Ascending aorta (tissue), 2 donors: ENCODE measurements around the gene SEPTIN7. TPM values are rescaled to one million over a fixed set of nuclear protein-coding genes. Genes with fewer than 3 reads are reported as not detected.

Source experiments
- DNase-seq, 2 donors: peaks; one replicate each; pipeline ENCODE4 v3.0.0-alpha.2; 2019; ENCODE audit warnings: low spot score in 2 of 2
- H3K27ac ChIP-seq, 2 donors: fragments of 200-600 bp; sonication (generic); one replicate each; pipeline ENCODE4 v1.5.1; 2016 to 2017; ENCODE audit warnings: mild to moderate bottlenecking in 1 of 2
- H3K27me3 ChIP-seq: fragments of 200-600 bp; sonication (generic); one replicate; pipeline ENCODE4 v1.5.1; 2017
- H3K36me3 ChIP-seq, 2 donors: fragments of 200-600 bp; sonication (generic); one replicate each; pipeline ENCODE4 v1.5.1; 2016
- H3K4me1 ChIP-seq, 2 donors: fragments of 200-600 bp; sonication (generic); one replicate each; pipeline ENCODE4 v1.5.1; 2016 to 2017; ENCODE audit warnings: mild to moderate bottlenecking in 1 of 2
- H3K4me3 ChIP-seq, 2 donors: fragments of 200-600 bp; sonication (generic); one replicate each; pipeline ENCODE4 v1.5.1; 2016 to 2017; ENCODE audit warnings: mild to moderate bottlenecking in 1 of 2
- H3K9me3 ChIP-seq, 2 donors: fragments of 200-600 bp; sonication (generic); one replicate each; pipeline ENCODE4 v1.5.1; 2016
- intact Hi-C: fragments of 100-400 bp; cut with DNase I; formaldehyde crosslinking; loops from one replicate; pipeline ENCODE4 v1.15.1; 2023
- total RNA-seq: library from RNA; depleted of rRNA; stranded (reverse); fragments of >200 nt; gene quantifications from one replicate; pipeline ENCODE4 v1.1.0, GENCODE V29; 2016
- TF ChIP-seq, protein P1 (sequence below), 3 experiments: fragments of 200-600 bp in 2 of 3; fragments of 450-650 bp in 1 of 3; sonication (generic) in 2 of 3; IDR thresholded peaks; one replicate each; pipeline ENCODE4 v1.5.1; 2016 to 2019; ENCODE audit warnings: antibody characterized with exemption in 3 of 3, mild to moderate bottlenecking in 1 of 3, moderate library complexity in 1 of 3

The SEPTIN7 gene
- total RNA-seq, 1 donor from 2014 or later, result 171 TPM

DNA sequence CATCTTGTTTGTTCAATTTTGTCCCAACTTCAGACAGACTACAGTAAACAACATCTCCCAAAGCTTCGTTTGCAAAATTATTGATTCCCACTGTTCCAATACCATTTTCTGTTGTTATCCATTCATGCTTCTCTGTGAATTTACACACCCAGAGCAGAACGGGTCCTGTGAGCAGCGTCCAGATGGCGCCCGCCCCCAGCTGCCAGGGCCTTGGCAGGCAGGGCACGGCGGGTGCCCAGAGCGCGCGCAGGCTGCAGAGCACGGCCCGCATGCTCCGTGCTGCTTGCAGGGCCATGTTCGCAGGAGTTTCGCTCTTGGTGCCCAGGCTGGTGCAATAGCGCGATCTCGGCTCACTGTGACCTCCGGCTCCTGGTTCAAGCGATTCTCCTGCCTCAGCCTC, 32.5 kb upstream of the SEPTIN7 start:
- intact Hi-C loops, result no loop called here
- H3K27ac ChIP-seq, result no peak overlapping the region
- no peaks in the 10 kb centered on the region for H3K9me3 ChIP-seq
- no peaks in the 10 kb centered on the region for H3K36me3 ChIP-seq
- no peaks in the 10 kb centered on the region for H3K27me3 ChIP-seq
- DNase-seq, result no peak
- H3K4me3 ChIP-seq, result no peak overlapping the region
- TF ChIP-seq, protein P1, sequence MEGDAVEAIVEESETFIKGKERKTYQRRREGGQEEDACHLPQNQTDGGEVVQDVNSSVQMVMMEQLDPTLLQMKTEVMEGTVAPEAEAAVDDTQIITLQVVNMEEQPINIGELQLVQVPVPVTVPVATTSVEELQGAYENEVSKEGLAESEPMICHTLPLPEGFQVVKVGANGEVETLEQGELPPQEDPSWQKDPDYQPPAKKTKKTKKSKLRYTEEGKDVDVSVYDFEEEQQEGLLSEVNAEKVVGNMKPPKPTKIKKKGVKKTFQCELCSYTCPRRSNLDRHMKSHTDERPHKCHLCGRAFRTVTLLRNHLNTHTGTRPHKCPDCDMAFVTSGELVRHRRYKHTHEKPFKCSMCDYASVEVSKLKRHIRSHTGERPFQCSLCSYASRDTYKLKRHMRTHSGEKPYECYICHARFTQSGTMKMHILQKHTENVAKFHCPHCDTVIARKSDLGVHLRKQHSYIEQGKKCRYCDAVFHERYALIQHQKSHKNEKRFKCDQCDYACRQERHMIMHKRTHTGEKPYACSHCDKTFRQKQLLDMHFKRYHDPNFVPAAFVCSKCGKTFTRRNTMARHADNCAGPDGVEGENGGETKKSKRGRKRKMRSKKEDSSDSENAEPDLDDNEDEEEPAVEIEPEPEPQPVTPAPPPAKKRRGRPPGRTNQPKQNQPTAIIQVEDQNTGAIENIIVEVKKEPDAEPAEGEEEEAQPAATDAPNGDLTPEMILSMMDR (IDR thresholded peaks at IDR 0.05), result no peak
- no peaks in the 10 kb centered on the region for H3K4me1 ChIP-seq

GRCh38 chr7:35771776-35772175, 29.1 kb upstream of the SEPTIN7 start:
- intact Hi-C loops, result no loop called here
- no peak overlapping the region for H3K4me3 ChIP-seq
- H3K27me3 ChIP-seq, result no peaks in the 10 kb centered on the region
- no peaks in the 10 kb centered on the region for H3K4me1 ChIP-seq
- no peak for DNase-seq
- no peaks in the 10 kb centered on the region for H3K36me3 ChIP-seq
- TF ChIP-seq, protein P1 (IDR thresholded peaks at IDR 0.05), result no peak
- H3K9me3 ChIP-seq, result no peaks in the 10 kb centered on the region
- no peak overlapping the region for H3K27ac ChIP-seq

- Histone ChIP-seq H3K4me1 (no peaks in the 10 kb centered on the region), H3K4me3 (no peak overlapping the region), H3K9me3 (no peaks in the 10 kb centered on the region), H3K36me3 (no peaks in the 10 kb centered on the region), H3K27ac (no peak overlapping the region), H3K27me3 (no peaks in the 10 kb centered on the region)
- TF ChIP-seq, protein P1 (IDR thresholded peaks at IDR 0.05), result no peak
- intact Hi-C loops, result no loop called here
- no peak for DNase-seq
These were observed 26.9 kb upstream of the SEPTIN7 start for GRCh38 chr7:35773994-35774393.

DNA sequence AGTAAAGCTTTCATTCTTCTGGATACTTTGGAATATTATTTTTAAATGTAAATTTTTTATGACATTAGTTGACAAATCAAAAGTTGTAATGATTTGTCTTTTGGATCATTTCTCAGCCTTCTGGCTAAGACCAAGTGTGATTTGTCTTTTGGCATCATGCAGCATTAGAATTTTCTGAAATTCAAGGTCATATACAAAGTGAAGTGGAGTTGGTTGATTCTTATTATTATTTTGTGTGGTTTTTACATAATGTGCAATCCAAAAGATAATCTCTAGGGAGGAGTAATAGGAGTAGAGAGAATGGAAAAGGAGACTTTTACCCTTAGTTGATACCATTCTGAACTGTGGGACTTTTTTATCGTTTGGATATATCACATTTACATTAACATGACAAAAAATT, 24.2 kb upstream of the SEPTIN7 start:
- Histone ChIP-seq H3K27ac (no peak overlapping the region), H3K4me3 (no peak overlapping the region), H3K36me3 (no peaks in the 10 kb centered on the region), H3K27me3 (no peaks in the 10 kb centered on the region), H3K4me1 (no peaks in the 10 kb centered on the region), H3K9me3 (no peaks in the 10 kb centered on the region)
- intact Hi-C loops, result no loop called here
- TF ChIP-seq, protein P1 (IDR thresholded peaks at IDR 0.05), result no peak
- no peak for DNase-seq

DNA sequence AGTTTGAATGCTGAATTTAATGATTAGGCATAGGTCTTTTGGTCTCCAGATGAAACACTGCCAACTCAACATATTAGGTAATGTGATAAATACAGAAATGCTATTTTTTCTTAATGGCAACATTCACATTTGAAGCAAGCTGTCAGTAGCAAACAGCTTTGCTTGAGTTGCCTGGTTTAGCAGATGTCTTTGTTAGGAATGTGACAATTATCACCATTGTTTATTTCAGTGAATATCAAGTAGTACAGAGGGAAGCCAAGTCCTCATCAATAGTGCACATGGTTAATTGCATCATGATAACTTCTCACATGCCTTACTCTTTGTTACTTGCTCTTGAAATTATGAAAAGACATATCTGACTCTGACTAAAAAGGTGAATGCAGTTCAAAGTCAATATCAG, 23.7 kb upstream of the SEPTIN7 start:
- H3K4me3 ChIP-seq, result no peak overlapping the region
- TF ChIP-seq, protein P1 (IDR thresholded peaks at IDR 0.05), result no peak
- H3K4me1 ChIP-seq, result no peaks in the 10 kb centered on the region
- no peak overlapping the region for H3K27ac ChIP-seq
- intact Hi-C loops, result no loop called here
- no peaks in the 10 kb centered on the region for H3K36me3 ChIP-seq
- DNase-seq, result no peak
- H3K9me3 ChIP-seq, result no peaks in the 10 kb centered on the region
- H3K27me3 ChIP-seq, result no peaks in the 10 kb centered on the region

DNA sequence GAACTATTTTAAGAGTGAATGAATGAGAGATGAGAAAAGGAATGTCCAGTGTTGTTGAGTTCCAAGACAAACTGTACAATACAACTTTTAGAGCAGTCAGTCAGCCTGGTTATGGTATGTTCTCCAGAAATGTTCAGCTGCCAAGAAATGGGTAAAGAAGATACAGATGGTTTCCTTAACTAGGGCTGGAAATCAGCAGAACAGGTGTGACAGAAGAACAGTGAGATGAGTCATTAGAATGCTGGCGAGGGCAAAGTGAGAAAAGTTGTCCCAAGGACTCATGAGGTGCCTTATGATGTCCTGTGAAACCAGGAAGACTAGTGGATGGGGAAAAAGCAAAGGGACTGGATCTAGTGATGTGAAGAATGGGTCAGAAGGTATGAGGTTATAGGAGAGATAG, 20.8 kb upstream of the SEPTIN7 start:
- Histone ChIP-seq H3K4me3 (no peak overlapping the region), H3K27ac (no peak overlapping the region), H3K4me1 (no peaks in the 10 kb centered on the region), H3K9me3 (no peaks in the 10 kb centered on the region), H3K27me3 (no peaks in the 10 kb centered on the region), H3K36me3 (no peaks in the 10 kb centered on the region)
- TF ChIP-seq, protein P1 (IDR thresholded peaks at IDR 0.05), result no peak
- no peak for DNase-seq
- intact Hi-C loops, result no loop called here
